Neutrophil (primary cell): ENCODE measurements around the gene ARL11.

Experiments used
- H3K27ac ChIP-seq: fragments of 200-600 bp; sonication (generic); 2 replicates; pipeline ENCODE4 v1.5.1; 2016; ENCODE audit warnings: mild to moderate bottlenecking, moderate library complexity
- H3K27me3 ChIP-seq: fragments of 200-600 bp; sonication (generic); 2 replicates; pipeline ENCODE4 v1.6.0; 2016; ENCODE audit warnings: mild to moderate bottlenecking
- H3K36me3 ChIP-seq: fragments of 200-600 bp; sonication (generic); 2 replicates; pipeline ENCODE4 v1.5.1; 2017
- H3K4me1 ChIP-seq, 2 experiments: fragments of 200-600 bp in 1 of 2; sonication (generic) in 1 of 2; 1 replicate in 1 of 2; 2 replicates in 1 of 2; pipeline versions ENCODE4 v1.5.1 to v1.6.1; 2013 to 2016; ENCODE audit warnings: low read depth in 1 of 2, low read length in 1 of 2, mild to moderate bottlenecking in 1 of 2, moderate library complexity in 1 of 2; ENCODE audit not compliant: control insufficient read depth in 1 of 2, insufficient read depth in 1 of 2
- H3K4me3 ChIP-seq, 2 experiments: fragments of 200-600 bp in 1 of 2; sonication (generic) in 1 of 2; 1 replicate in 1 of 2; 2 replicates in 1 of 2; pipeline ENCODE4 v1.5.1; 2013 to 2016; ENCODE audit warnings: low read depth in 1 of 2, low read length in 1 of 2, mild to moderate bottlenecking in 1 of 2, moderate library complexity in 1 of 2
- H3K9me3 ChIP-seq: fragments of 200-600 bp; sonication (generic); 2 replicates; pipeline ENCODE4 v1.5.1; 2016
- TF ChIP-seq, protein P1 (sequence below): fragments of 200-600 bp; sonication (generic); IDR thresholded peaks from 2 replicates; pipeline ENCODE4 v1.5.1; 2016; ENCODE audit warnings: antibody characterized with exemption

The ARL11 gene

GRCh38 chr13:49653478-49653877 lies 25.2 kb downstream of the ARL11 start:
- TF ChIP-seq, protein P1, sequence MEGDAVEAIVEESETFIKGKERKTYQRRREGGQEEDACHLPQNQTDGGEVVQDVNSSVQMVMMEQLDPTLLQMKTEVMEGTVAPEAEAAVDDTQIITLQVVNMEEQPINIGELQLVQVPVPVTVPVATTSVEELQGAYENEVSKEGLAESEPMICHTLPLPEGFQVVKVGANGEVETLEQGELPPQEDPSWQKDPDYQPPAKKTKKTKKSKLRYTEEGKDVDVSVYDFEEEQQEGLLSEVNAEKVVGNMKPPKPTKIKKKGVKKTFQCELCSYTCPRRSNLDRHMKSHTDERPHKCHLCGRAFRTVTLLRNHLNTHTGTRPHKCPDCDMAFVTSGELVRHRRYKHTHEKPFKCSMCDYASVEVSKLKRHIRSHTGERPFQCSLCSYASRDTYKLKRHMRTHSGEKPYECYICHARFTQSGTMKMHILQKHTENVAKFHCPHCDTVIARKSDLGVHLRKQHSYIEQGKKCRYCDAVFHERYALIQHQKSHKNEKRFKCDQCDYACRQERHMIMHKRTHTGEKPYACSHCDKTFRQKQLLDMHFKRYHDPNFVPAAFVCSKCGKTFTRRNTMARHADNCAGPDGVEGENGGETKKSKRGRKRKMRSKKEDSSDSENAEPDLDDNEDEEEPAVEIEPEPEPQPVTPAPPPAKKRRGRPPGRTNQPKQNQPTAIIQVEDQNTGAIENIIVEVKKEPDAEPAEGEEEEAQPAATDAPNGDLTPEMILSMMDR, result no peak
- Histone ChIP-seq H3K9me3 (no peaks in the 10 kb centered on the region), H3K4me3 (no peak overlapping the region), H3K4me1 (peaks cover 3 to 6% of the 10 kb centered on the region in 2 experiments), H3K27ac (no peak overlapping the region), H3K27me3 (no peaks in the 10 kb centered on the region), H3K36me3 (no peaks in the 10 kb centered on the region)

GRCh38 chr13:49654011-49654410 lies 25.7 kb downstream of the ARL11 start:
- no peaks in the 10 kb centered on the region for H3K27me3 ChIP-seq
- H3K4me3 ChIP-seq, result no peak overlapping the region
- TF ChIP-seq, protein P1, result no peak
- H3K9me3 ChIP-seq, result no peaks in the 10 kb centered on the region
- no peak overlapping the region for H3K27ac ChIP-seq
- H3K36me3 ChIP-seq, result no peaks in the 10 kb centered on the region
- peaks cover 3 to 6% of the 10 kb centered on the region in 2 experiments for H3K4me1 ChIP-seq

DNA sequence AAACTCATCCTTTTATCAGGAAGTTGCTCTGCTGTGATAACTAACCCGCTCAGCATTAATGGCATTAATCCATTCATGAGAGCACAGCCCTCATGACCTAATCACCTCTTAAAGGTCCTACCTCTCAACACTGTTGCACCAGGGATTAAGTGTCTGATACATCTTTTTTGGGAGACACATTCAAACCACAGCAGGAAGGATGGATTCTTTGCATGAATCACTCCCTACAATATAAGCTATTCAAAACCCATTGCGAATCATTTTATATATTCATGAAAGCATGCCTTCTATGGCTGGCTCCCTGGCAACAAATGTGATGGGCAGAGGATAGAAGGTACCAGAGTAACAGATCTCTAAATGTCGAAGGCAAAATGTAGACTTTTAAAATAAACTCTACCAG lies 27.6 kb downstream of the ARL11 start:
- Histone ChIP-seq H3K27ac (peak overlapping the region; percentile 2), H3K4me1 (peaks cover 3 to 6% of the 10 kb centered on the region in 2 experiments), H3K36me3 (no peaks in the 10 kb centered on the region), H3K4me3 (no peak overlapping the region), H3K27me3 (no peaks in the 10 kb centered on the region), H3K9me3 (no peaks in the 10 kb centered on the region)
- TF ChIP-seq, protein P1, result no peak

DNA sequence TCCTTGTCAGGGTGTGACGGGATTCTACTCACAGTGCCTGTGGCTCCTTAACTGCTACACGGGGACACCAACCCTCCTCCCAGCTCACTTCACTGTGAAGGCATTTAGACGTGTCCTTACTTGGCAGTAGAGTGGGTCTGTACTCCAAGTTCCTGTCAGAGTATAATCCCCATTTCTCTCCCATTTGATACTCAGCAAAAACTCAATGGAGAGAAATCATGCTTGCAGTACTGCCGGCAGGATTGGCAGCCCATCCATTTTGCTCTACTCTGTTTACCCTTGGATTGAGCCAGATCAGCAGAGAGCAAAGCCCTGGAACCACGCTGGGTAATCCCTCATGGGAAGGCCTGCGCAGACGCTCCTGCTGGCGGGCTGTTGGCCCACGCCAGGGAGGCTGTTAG lies 28.9 kb downstream of the ARL11 start:
- no peaks in the 10 kb centered on the region for H3K36me3 ChIP-seq
- H3K27me3 ChIP-seq, result no peaks in the 10 kb centered on the region
- no peaks in the 10 kb centered on the region for H3K9me3 ChIP-seq
- TF ChIP-seq, protein P1, result no peak
- H3K4me1 ChIP-seq, result peaks cover 3 to 6% of the 10 kb centered on the region in 2 experiments
- no peak overlapping the region for H3K27ac ChIP-seq
- H3K4me3 ChIP-seq, result no peak overlapping the region

DNA sequence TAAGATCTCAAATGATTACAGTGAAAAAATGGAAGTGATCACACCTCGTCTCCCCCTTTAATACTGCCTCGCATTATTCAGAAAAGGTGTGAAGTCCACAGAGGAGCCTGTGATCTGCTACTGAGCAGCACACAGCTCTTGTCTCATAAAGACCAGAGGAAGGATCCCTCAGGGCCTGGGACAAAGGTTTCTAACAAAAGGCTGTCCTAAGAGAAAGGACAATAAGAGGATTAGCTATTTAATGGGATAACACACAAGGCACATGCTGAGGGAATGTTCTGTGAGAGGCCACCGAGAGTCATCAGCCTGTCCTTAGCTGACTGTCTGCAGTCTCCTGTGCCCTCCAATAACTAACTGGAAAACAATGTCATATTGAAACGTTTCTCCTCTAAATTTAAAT lies 36.3 kb downstream of the ARL11 start:
- TF ChIP-seq, protein P1, result no peak

GRCh38 chr13:49667773-49668172 lies 39.5 kb downstream of the ARL11 start:
- Histone ChIP-seq H3K9me3 (no peaks in the 10 kb centered on the region), H3K36me3 (peaks cover 7% of the 10 kb centered on the region), H3K4me3 (no peak overlapping the region), H3K27me3 (no peaks in the 10 kb centered on the region), H3K27ac (no peak overlapping the region), H3K4me1 (no peaks in the 10 kb centered on the region)
- TF ChIP-seq, protein P1, result no peak

More for the DNA sequence above, 36.3 kb downstream of the ARL11 start:
- H3K9me3 ChIP-seq, result no peaks in the 10 kb centered on the region
- peaks cover 10% of the 10 kb centered on the region for H3K36me3 ChIP-seq
- H3K27me3 ChIP-seq, result no peaks in the 10 kb centered on the region
- H3K4me1 ChIP-seq, result no peaks in the 10 kb centered on the region
- no peak overlapping the region for H3K27ac ChIP-seq
- no peak overlapping the region for H3K4me3 ChIP-seq
